Vagina (tissue), 2 donors: ENCODE measurements around the gene NIPSNAP2. TPM values are rescaled to one million over a fixed set of nuclear protein-coding genes. Genes with fewer than 3 reads are reported as not detected.
"Not testable (repeated sequence)": the region's sequence is repeated elsewhere in the genome, so short reads cannot be mapped to it uniquely, and the experiment has no call there.

Experiments used
- DNase-seq, 2 donors: peaks; one replicate each; pipeline ENCODE4 v3.0.0-alpha.2; 2017; ENCODE audit errors: extremely low spot score in 2 of 2
- H3K27ac ChIP-seq: fragments of 200-600 bp; sonication (generic); one replicate; pipeline ENCODE4 v1.5.1; 2019
- H3K27me3 ChIP-seq: fragments of 200-600 bp; sonication (generic); one replicate; pipeline ENCODE4 v1.5.1; 2019
- H3K36me3 ChIP-seq, 2 donors: fragments of 200-600 bp; sonication (generic); one replicate each; pipeline ENCODE4 v1.5.1; 2017 to 2019
- H3K4me1 ChIP-seq: fragments of 200-600 bp; sonication (generic); one replicate; pipeline ENCODE4 v1.5.1; 2019
- H3K4me3 ChIP-seq, 2 donors: fragments of 200-600 bp; sonication (generic); 1 replicate in 1 of 2; 2 replicates in 1 of 2; pipeline ENCODE4 v1.5.1; 2016 to 2019
- H3K9me3 ChIP-seq: fragments of 200-600 bp; sonication (generic); one replicate; pipeline ENCODE4 v1.5.1; 2019
- CTCF ChIP-seq, 3 experiments: fragments of 450-650 bp in 2 of 3; fragments of 200-600 bp in 1 of 3; sonication (generic) in 1 of 3; IDR thresholded peaks; one replicate each; pipeline ENCODE4 v1.5.1; 2017 to 2019; ENCODE audit warnings: antibody characterized with exemption in 3 of 3, mild to moderate bottlenecking in 2 of 3, moderate library complexity in 2 of 3
- POLR2A ChIP-seq, 2 donors: fragments of 450-650 bp; IDR thresholded peaks; one replicate each; pipeline ENCODE4 v1.6.1; 2017; ENCODE audit warnings: antibody characterized with exemption in 2 of 2, mild to moderate bottlenecking in 2 of 2, moderate library complexity in 2 of 2
- POLR2AphosphoS5 ChIP-seq, 2 donors: sonication (generic); formaldehyde crosslinking; IDR thresholded peaks; one replicate each; pipeline ENCODE4 v1.9.0; 2017; ENCODE audit warnings: antibody characterized with exemption in 2 of 2, mild to moderate bottlenecking in 2 of 2, low read depth in 1 of 2; ENCODE audit not compliant: insufficient read depth in 1 of 2
- intact Hi-C: fragments of 100-400 bp; cut with DNase I; formaldehyde crosslinking; loops from one replicate; pipeline ENCODE4 v1.15.1; 2023
- total RNA-seq: library from RNA; depleted of rRNA; stranded (reverse); fragments of >200 nt; gene quantifications from one replicate; pipeline ENCODE4 v1.2.3, GENCODE V29; 2016

Gene NIPSNAP2
- total RNA-seq, 1 donor from 2014 or later: 72.2 TPM

GRCh38 chr7:56046721-56047445 lies 82.5 kb downstream of the NIPSNAP2 start:
- no peaks in the 10 kb centered on the region for H3K27me3 ChIP-seq
- H3K27ac ChIP-seq: peak overlapping the region; percentile 27
- TF ChIP-seq POLR2A (IDR thresholded peaks at IDR 0.05): no peak
- TF ChIP-seq POLR2AphosphoS5 (IDR thresholded peaks at IDR 0.05; ENCODE audit: insufficient read depth in 1 of 2, low read depth in 1 of 2): no peak
- TF ChIP-seq CTCF (IDR thresholded peaks at IDR 0.05): no peak
- H3K4me3 ChIP-seq: no peak overlapping the region
- intact Hi-C loops: no loop called here
- H3K4me1 ChIP-seq: peaks cover 28% of the 10 kb centered on the region
- H3K9me3 ChIP-seq: no peaks in the 10 kb centered on the region
- no peak for DNase-seq
- no peaks in the 10 kb centered on the region for H3K36me3 ChIP-seq

- H3K27ac ChIP-seq: not testable (repeated sequence)
Measured at GRCh38 chr7:56047446-56048116, 83.2 kb downstream of the NIPSNAP2 start.

GRCh38 chr7:56048245-56048644 lies 83.9 kb downstream of the NIPSNAP2 start:
- peaks cover 0 to 2% of the 10 kb centered on the region in 2 donors for H3K36me3 ChIP-seq
- no peak overlapping the region for H3K4me3 ChIP-seq
- intact Hi-C loops: no loop called here
- no peak overlapping the region for H3K27ac ChIP-seq
- TF ChIP-seq CTCF (IDR thresholded peaks at IDR 0.05): no peak
- TF ChIP-seq POLR2AphosphoS5 (IDR thresholded peaks at IDR 0.05; ENCODE audit: insufficient read depth in 1 of 2, low read depth in 1 of 2): no peak
- TF ChIP-seq POLR2A (IDR thresholded peaks at IDR 0.05): no peak
- DNase-seq: no peak
- H3K4me1 ChIP-seq: peaks cover 40% of the 10 kb centered on the region
- H3K27me3 ChIP-seq: no peaks in the 10 kb centered on the region
- H3K9me3 ChIP-seq: no peaks in the 10 kb centered on the region

More at GRCh38 chr7:56047446-56048116, 83.2 kb downstream of the NIPSNAP2 start:
- DNase-seq, H3K9me3 ChIP-seq, intact Hi-C loops, H3K4me3 ChIP-seq, H3K36me3 ChIP-seq, H3K27me3 ChIP-seq: not testable (repeated sequence)
- peaks cover 33% of the 10 kb centered on the region for H3K4me1 ChIP-seq

GRCh38 chr7:56048763-56049162 lies 84.4 kb downstream of the NIPSNAP2 start:
- peaks cover 45% of the 10 kb centered on the region for H3K4me1 ChIP-seq
- intact Hi-C loops, H3K36me3 ChIP-seq: not testable (repeated sequence)

More at GRCh38 chr7:56048763-56049162, 84.4 kb downstream of the NIPSNAP2 start:
- not testable (repeated sequence) for DNase-seq, H3K27ac ChIP-seq, H3K4me3 ChIP-seq, H3K27me3 ChIP-seq, H3K9me3 ChIP-seq

Other genes with a start within 250 kb of the NIPSNAP2 start
- gene SEPTIN14, start 101.8 kb upstream of the NIPSNAP2 start, total RNA-seq: not detected
- gene ZNF713, start 77.1 kb upstream of the NIPSNAP2 start, total RNA-seq: 2.2 TPM
- gene MRPS17, start 12.7 kb upstream of the NIPSNAP2 start, total RNA-seq: 5.6 TPM
- gene PSPH, start 86.9 kb downstream of the NIPSNAP2 start, total RNA-seq: 13.3 TPM
- gene CCT6A, start 87.2 kb downstream of the NIPSNAP2 start, total RNA-seq: 82.0 TPM
- gene SUMF2, start 99.7 kb downstream of the NIPSNAP2 start, total RNA-seq: 88.4 TPM
- not detected for gene PHKG1, start 128.4 kb downstream of the NIPSNAP2 start, total RNA-seq
- gene CHCHD2, start 141.9 kb downstream of the NIPSNAP2 start, total RNA-seq: 306 TPM
- gene NUPR2, start 151.8 kb downstream of the NIPSNAP2 start, total RNA-seq: not detected